GM23338 (cell line): ENCODE data around the gene PTPRN2. TPM values are rescaled to one million over a fixed set of nuclear protein-coding genes. Genes with fewer than 3 reads are reported as not detected.

Experiments
- ATAC-seq: fragments of 200-7000 bp; cut with Tn5 transposase; 3 replicates; pipeline ENCODE4 v1.9.1; 2020
- DNase-seq: peaks from one replicate; pipeline ENCODE4 v3.0.0-alpha.2; 2015; ENCODE audit warnings: low spot score
- H2AFZ ChIP-seq: fragments of 200-600 bp; sonication (generic); 2 replicates; pipeline ENCODE4 v1.8.0; 2016; ENCODE audit warnings: antibody characterized with exemption, mild to moderate bottlenecking, moderate library complexity
- H3F3A ChIP-seq: fragments of 200-600 bp; sonication (generic); replicated peaks from 2 replicates; pipeline ENCODE4 v1.8.0; 2017; ENCODE audit warnings: antibody characterized with exemption, mixed run types, low read depth
- H3K27ac ChIP-seq: fragments of 200-600 bp; sonication (generic); 2 replicates; pipeline ENCODE4 v1.6.1; 2016; ENCODE audit warnings: low read depth
- H3K27me3 ChIP-seq: fragments of 200-600 bp; sonication (generic); 2 replicates; pipeline ENCODE4 v1.8.0; 2016; ENCODE audit warnings: mild to moderate bottlenecking, mixed run types, moderate library complexity; ENCODE audit not compliant: insufficient read depth
- H3K36me3 ChIP-seq: fragments of 200-600 bp; sonication (generic); 2 replicates; pipeline ENCODE4 v1.8.0; 2016; ENCODE audit warnings: mild to moderate bottlenecking; ENCODE audit not compliant: insufficient read depth
- H3K4me1 ChIP-seq: fragments of 200-600 bp; sonication (generic); 2 replicates; pipeline ENCODE4 v1.8.0; 2016; ENCODE audit warnings: mild to moderate bottlenecking, moderate library complexity; ENCODE audit not compliant: insufficient read depth
- H3K4me2 ChIP-seq: fragments of 200-600 bp; sonication (generic); 2 replicates; pipeline ENCODE4 v1.7.1; 2017; ENCODE audit warnings: mixed run types
- H3K4me3 ChIP-seq: fragments of 200-600 bp; sonication (generic); 2 replicates; pipeline ENCODE4 v1.6.1; 2016; ENCODE audit warnings: mixed run types
- H3K79me2 ChIP-seq: fragments of 200-600 bp; sonication (generic); replicated peaks from 2 replicates; pipeline ENCODE4 v1.8.0; 2017; ENCODE audit warnings: mild to moderate bottlenecking; ENCODE audit not compliant: insufficient read depth
- H3K9me2 ChIP-seq: fragments of 200-600 bp; sonication (generic); 2 replicates; pipeline ENCODE4 v1.8.0; 2017; ENCODE audit not compliant: insufficient read depth
- H4K20me1 ChIP-seq: fragments of 200-600 bp; sonication (generic); replicated peaks from 2 replicates; pipeline ENCODE4 v1.8.0; 2017; ENCODE audit warnings: mild to moderate bottlenecking; ENCODE audit not compliant: insufficient read depth
- H3K27ac Mint-ChIP-seq: 2 replicates; pipeline ENCODE4 v1.8.0; 2020; ENCODE audit warnings: inconsistent platforms, mild to moderate bottlenecking, moderate library complexity, mixed read lengths
- H3K27me3 Mint-ChIP-seq: 3 replicates; pipeline ENCODE4 v1.8.0; 2022; ENCODE audit warnings: low read depth, mild to moderate bottlenecking, moderate library complexity, mixed read lengths, inconsistent platforms; ENCODE audit not compliant: insufficient read depth, poor library complexity
- H3K36me3 Mint-ChIP-seq: 3 replicates; pipeline ENCODE4 v1.8.0; 2021; ENCODE audit warnings: low read depth, mild to moderate bottlenecking, inconsistent platforms, moderate library complexity, mixed read lengths
- H3K4me1 Mint-ChIP-seq: 3 replicates; pipeline ENCODE4 v1.8.0; 2020; ENCODE audit warnings: mild to moderate bottlenecking, inconsistent platforms, mixed read lengths
- H3K4me3 Mint-ChIP-seq: 3 replicates; pipeline ENCODE4 v1.8.0; 2021; ENCODE audit warnings: moderate library complexity, mild to moderate bottlenecking, inconsistent platforms, mixed read lengths
- H3K9me3 Mint-ChIP-seq: 3 replicates; pipeline ENCODE4 v1.8.0; 2020; ENCODE audit warnings: moderate library complexity, mild to moderate bottlenecking, inconsistent platforms, mixed read lengths
- CREB1 ChIP-seq: fragments of 250-450 bp; sonication (Bioruptor Pico); IDR thresholded peaks from 2 replicates; pipeline ENCODE4 v1.5.0; 2020; ENCODE audit warnings: low read depth, mild to moderate bottlenecking, moderate library complexity
- EZH2 ChIP-seq: fragments of 200-600 bp; sonication (generic); IDR thresholded peaks from one replicate; pipeline ENCODE4 v1.8.0; 2017; ENCODE audit warnings: antibody characterized with exemption, mild to moderate bottlenecking, low read depth; ENCODE audit not compliant: unreplicated experiment
- EZH2phosphoT487 ChIP-seq: fragments of 200-600 bp; sonication (generic); IDR thresholded peaks from one replicate; pipeline ENCODE4 v1.8.1; 2018; ENCODE audit warnings: antibody characterized with exemption; ENCODE audit not compliant: unreplicated experiment
- ZNF114 ChIP-seq: fragments of 250-450 bp; sonication (Bioruptor Pico); IDR thresholded peaks from 2 replicates; pipeline ENCODE4 v1.5.0; 2020; ENCODE audit warnings: mild to moderate bottlenecking, moderate library complexity
- ZNF331 ChIP-seq: fragments of 250-450 bp; sonication (Bioruptor Pico); IDR thresholded peaks from 2 replicates; pipeline ENCODE4 v1.5.0; 2020; ENCODE audit warnings: low read depth, mild to moderate bottlenecking, moderate library complexity
- polyA plus RNA-seq: library from polyadenylated mRNA; unstranded; fragments of >200 nt; fragmentation: Nextera tagmentation; extraction: Ambion mirVana; gene quantifications from 2 replicates; pipeline ENCODE4 v1.2.1, GENCODE V29; 2016
- total RNA-seq: library from RNA; depleted of rRNA; stranded (reverse); fragments of >200 nt; shearing (Covaris generic); gene quantifications from 2 replicates; pipeline ENCODE4 v1.2.3, GENCODE V29; 2014
- TF ChIP-seq, protein P1 (sequence below): IDR thresholded peaks from one replicate; pipeline ENCODE4 v1.6.1; 2018; ENCODE audit warnings: antibody characterized with exemption; ENCODE audit not compliant: unreplicated experiment
- TF ChIP-seq, protein P2 (sequence below), 2 experiments: fragments of 200-600 bp in 1 of 2; sonication (generic) in 1 of 2; conservative IDR thresholded peaks; 2 replicates each; pipeline versions ENCODE4 v1.5.1 to v1.6.1; 2016 to 2017; ENCODE audit warnings: antibody characterized with exemption in 2 of 2, low read depth in 2 of 2, mild to moderate bottlenecking in 2 of 2, moderate library complexity in 1 of 2
- TF ChIP-seq, protein P3 (sequence below): fragments of 250-450 bp; sonication (Bioruptor Pico); IDR thresholded peaks from 2 replicates; pipeline ENCODE4 v1.5.0; 2020; ENCODE audit warnings: mild to moderate bottlenecking, moderate library complexity

Gene PTPRN2
- total and polyA plus RNA-seq, 2 experiments from 2014 or later: 0.87 to 4.0 TPM

DNA sequence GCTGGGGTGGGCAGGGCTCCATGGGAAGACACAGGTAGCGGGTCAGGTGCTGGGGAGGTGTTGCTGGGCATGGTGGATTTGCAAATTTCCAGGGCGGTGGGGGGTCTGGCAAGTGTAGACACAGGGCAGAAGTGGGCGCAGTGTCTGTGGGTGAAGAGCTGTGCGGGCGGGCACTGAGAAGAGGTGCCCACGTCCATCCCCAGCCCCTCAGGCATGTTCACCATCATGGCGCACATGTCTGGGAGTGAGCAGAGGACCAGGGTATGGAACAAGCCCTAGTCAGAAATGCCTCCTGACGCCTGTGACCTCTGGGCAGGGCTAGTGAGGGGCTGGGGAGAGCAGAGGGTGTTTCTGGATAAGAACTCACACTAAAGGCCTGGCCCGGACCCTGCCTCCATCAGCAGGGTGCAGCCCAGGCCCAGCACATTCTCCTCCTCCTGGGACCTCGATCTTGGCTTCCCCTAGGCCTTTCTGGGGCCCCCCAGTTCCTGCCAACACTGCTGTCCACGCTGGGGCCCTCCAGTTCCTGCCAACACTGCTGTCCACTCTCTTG is 612.9 kb downstream of the PTPRN2 start:
- H3K4me3 ChIP-seq: no peak overlapping the region
- no peaks in the 10 kb centered on the region for H4K20me1 ChIP-seq
- peaks cover 70% of the 10 kb centered on the region; the same call in 2 of the 3 replicates for H3K9me3 Mint-ChIP-seq
- no peak for DNase-seq
- H3K27me3 Mint-ChIP-seq: peaks cover 6% of the 10 kb centered on the region
- TF ChIP-seq EZH2 (no peak), EZH2phosphoT487 (no peak), ZNF331 (CRISPR knock-in tag) (no peak)
- ATAC-seq: no peak
- H3K36me3 ChIP-seq: peaks cover 8% of the 10 kb centered on the region; the same call in 1 of the 2 replicates
- H3K9me2 ChIP-seq: no peaks in the 10 kb centered on the region
- no peak overlapping the region for H3K27ac ChIP-seq
- peaks cover 53% of the 10 kb centered on the region for H3K36me3 Mint-ChIP-seq
- H3K4me1 ChIP-seq: no peaks in the 10 kb centered on the region
- H3K4me1 Mint-ChIP-seq: no peaks in the 10 kb centered on the region
- no peaks in the 10 kb centered on the region for H3K79me2 ChIP-seq
- no peak overlapping the region for H2AFZ ChIP-seq
- no peak overlapping the region for H3K27ac Mint-ChIP-seq
- H3K27me3 ChIP-seq: no peaks in the 10 kb centered on the region
- H3K4me2 ChIP-seq: no peak overlapping the region
- H3K4me3 Mint-ChIP-seq: no peak overlapping the region
- H3F3A ChIP-seq: no peaks in the 10 kb centered on the region

DNA sequence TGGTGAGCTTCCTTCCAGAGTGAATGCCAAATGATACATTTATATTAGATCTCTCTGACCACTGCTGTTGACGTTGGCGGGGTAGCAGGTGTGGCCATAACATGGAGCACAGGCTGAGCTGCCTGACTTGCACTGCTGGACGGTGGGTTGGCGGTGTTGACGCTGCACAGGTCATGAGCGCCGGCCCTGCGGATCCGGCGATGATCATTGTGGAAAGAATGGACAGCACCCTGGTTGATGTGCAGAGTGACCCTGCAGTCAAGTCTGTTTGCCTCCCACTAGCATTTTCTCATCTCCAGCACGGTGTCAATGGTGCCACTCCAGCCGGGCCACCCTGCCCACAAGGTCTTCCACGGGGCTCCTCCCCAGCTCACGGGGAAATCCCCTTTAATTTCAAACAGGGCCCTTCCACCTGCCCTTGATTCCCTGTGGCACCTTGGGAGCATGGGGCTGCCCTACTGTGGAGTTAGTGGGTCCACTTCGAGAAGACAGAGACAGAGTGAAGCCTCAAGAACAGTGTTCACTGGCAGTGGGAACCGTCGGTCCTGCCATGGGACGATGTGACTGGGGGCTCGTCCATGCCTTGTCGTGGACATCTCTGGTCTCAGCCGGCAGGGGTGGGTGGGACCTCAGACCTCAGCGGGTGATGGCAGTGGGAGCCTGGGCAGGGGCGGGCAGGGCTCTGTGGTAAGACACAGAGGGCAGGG is 613.5 kb downstream of the PTPRN2 start:
- Histone ChIP-seq H3K27ac (no peak overlapping the region), H3F3A (no peaks in the 10 kb centered on the region), H3K9me2 (no peaks in the 10 kb centered on the region), H3K4me1 (no peaks in the 10 kb centered on the region), H3K4me2 (no peak overlapping the region), H3K27me3 (no peaks in the 10 kb centered on the region), H4K20me1 (no peaks in the 10 kb centered on the region), H3K79me2 (no peaks in the 10 kb centered on the region), H3K4me3 (no peak overlapping the region), H3K36me3 (peaks cover 8% of the 10 kb centered on the region; the same call in 1 of the 2 replicates), H2AFZ (no peak overlapping the region)
- H3K27ac Mint-ChIP-seq: no peak overlapping the region
- H3K36me3 Mint-ChIP-seq: peaks cover 57% of the 10 kb centered on the region
- ATAC-seq: no peak
- no peaks in the 10 kb centered on the region for H3K4me1 Mint-ChIP-seq
- H3K27me3 Mint-ChIP-seq: peaks cover 6% of the 10 kb centered on the region
- H3K9me3 Mint-ChIP-seq: peaks cover 64% of the 10 kb centered on the region; the same call in 2 of the 3 replicates
- no peak overlapping the region for H3K4me3 Mint-ChIP-seq
- DNase-seq: peak; percentile 8
- TF ChIP-seq, protein P1, sequence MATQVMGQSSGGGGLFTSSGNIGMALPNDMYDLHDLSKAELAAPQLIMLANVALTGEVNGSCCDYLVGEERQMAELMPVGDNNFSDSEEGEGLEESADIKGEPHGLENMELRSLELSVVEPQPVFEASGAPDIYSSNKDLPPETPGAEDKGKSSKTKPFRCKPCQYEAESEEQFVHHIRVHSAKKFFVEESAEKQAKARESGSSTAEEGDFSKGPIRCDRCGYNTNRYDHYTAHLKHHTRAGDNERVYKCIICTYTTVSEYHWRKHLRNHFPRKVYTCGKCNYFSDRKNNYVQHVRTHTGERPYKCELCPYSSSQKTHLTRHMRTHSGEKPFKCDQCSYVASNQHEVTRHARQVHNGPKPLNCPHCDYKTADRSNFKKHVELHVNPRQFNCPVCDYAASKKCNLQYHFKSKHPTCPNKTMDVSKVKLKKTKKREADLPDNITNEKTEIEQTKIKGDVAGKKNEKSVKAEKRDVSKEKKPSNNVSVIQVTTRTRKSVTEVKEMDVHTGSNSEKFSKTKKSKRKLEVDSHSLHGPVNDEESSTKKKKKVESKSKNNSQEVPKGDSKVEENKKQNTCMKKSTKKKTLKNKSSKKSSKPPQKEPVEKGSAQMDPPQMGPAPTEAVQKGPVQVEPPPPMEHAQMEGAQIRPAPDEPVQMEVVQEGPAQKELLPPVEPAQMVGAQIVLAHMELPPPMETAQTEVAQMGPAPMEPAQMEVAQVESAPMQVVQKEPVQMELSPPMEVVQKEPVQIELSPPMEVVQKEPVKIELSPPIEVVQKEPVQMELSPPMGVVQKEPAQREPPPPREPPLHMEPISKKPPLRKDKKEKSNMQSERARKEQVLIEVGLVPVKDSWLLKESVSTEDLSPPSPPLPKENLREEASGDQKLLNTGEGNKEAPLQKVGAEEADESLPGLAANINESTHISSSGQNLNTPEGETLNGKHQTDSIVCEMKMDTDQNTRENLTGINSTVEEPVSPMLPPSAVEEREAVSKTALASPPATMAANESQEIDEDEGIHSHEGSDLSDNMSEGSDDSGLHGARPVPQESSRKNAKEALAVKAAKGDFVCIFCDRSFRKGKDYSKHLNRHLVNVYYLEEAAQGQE: no peak
- no peak for TF ChIP-seq CREB1
- TF ChIP-seq ZNF114: no peak
- TF ChIP-seq EZH2: no peak
- TF ChIP-seq, protein P2, sequence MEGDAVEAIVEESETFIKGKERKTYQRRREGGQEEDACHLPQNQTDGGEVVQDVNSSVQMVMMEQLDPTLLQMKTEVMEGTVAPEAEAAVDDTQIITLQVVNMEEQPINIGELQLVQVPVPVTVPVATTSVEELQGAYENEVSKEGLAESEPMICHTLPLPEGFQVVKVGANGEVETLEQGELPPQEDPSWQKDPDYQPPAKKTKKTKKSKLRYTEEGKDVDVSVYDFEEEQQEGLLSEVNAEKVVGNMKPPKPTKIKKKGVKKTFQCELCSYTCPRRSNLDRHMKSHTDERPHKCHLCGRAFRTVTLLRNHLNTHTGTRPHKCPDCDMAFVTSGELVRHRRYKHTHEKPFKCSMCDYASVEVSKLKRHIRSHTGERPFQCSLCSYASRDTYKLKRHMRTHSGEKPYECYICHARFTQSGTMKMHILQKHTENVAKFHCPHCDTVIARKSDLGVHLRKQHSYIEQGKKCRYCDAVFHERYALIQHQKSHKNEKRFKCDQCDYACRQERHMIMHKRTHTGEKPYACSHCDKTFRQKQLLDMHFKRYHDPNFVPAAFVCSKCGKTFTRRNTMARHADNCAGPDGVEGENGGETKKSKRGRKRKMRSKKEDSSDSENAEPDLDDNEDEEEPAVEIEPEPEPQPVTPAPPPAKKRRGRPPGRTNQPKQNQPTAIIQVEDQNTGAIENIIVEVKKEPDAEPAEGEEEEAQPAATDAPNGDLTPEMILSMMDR (conservative IDR thresholded peaks at IDR 0.05; ENCODE audit: low read depth in 2 of 2): no peak
- no peak for TF ChIP-seq EZH2phosphoT487
- no peak for TF ChIP-seq ZNF331 (CRISPR knock-in tag)
- TF ChIP-seq, protein P3, sequence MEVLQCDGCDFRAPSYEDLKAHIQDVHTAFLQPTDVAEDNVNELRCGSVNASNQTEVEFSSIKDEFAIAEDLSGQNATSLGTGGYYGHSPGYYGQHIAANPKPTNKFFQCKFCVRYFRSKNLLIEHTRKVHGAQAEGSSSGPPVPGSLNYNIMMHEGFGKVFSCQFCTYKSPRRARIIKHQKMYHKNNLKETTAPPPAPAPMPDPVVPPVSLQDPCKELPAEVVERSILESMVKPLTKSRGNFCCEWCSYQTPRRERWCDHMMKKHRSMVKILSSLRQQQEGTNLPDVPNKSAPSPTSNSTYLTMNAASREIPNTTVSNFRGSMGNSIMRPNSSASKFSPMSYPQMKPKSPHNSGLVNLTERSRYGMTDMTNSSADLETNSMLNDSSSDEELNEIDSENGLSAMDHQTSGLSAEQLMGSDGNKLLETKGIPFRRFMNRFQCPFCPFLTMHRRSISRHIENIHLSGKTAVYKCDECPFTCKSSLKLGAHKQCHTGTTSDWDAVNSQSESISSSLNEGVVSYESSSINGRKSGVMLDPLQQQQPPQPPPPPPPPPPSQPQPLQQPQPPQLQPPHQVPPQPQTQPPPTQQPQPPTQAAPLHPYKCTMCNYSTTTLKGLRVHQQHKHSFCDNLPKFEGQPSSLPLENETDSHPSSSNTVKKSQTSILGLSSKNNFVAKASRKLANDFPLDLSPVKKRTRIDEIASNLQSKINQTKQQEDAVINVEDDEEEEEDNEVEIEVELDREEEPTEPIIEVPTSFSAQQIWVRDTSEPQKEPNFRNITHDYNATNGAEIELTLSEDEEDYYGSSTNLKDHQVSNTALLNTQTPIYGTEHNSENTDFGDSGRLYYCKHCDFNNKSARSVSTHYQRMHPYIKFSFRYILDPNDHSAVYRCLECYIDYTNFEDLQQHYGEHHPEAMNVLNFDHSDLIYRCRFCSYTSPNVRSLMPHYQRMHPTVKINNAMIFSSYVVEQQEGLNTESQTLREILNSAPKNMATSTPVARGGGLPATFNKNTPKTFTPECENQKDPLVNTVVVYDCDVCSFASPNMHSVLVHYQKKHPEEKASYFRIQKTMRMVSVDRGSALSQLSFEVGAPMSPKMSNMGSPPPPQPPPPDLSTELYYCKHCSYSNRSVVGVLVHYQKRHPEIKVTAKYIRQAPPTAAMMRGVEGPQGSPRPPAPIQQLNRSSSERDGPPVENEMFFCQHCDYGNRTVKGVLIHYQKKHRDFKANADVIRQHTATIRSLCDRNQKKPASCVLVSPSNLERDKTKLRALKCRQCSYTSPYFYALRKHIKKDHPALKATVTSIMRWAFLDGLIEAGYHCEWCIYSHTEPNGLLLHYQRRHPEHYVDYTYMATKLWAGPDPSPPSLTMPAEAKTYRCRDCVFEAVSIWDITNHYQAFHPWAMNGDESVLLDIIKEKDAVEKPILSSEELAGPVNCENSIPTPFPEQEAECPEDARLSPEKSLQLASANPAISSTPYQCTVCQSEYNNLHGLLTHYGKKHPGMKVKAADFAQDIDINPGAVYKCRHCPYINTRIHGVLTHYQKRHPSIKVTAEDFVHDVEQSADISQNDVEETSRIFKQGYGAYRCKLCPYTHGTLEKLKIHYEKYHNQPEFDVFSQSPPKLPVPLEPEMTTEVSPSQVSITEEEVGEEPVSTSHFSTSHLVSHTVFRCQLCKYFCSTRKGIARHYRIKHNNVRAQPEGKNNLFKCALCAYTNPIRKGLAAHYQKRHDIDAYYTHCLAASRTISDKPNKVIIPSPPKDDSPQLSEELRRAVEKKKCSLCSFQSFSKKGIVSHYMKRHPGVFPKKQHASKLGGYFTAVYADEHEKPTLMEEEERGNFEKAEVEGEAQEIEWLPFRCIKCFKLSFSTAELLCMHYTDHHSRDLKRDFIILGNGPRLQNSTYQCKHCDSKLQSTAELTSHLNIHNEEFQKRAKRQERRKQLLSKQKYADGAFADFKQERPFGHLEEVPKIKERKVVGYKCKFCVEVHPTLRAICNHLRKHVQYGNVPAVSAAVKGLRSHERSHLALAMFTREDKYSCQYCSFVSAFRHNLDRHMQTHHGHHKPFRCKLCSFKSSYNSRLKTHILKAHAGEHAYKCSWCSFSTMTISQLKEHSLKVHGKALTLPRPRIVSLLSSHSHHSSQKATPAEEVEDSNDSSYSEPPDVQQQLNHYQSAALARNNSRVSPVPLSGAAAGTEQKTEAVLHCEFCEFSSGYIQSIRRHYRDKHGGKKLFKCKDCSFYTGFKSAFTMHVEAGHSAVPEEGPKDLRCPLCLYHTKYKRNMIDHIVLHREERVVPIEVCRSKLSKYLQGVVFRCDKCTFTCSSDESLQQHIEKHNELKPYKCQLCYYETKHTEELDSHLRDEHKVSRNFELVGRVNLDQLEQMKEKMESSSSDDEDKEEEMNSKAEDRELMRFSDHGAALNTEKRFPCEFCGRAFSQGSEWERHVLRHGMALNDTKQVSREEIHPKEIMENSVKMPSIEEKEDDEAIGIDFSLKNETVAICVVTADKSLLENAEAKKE (CRISPR knock-in tag): no peak
